HG02885 (cell line): Measurements from ENCODE around the gene KRTAP5-7.
"Not testable (repeated sequence)": the region's sequence is repeated elsewhere in the genome, so short reads cannot be mapped to it uniquely, and the experiment has no call there.

Experiments used
- ATAC-seq: cut with Tn5 transposase; IDR thresholded peaks from one replicate; pipeline ENCODE4 v1.9.1; 2021; ENCODE audit warnings: mild to moderate bottlenecking; ENCODE audit not compliant: unreplicated experiment, poor library complexity

KRTAP5-7 gene

GRCh38 chr11:71526796-71527575, at the start of gene KRTAP5-7:
KRTAP5-7 (plus strand) TSS chr11:71527267; CDS start chr11:71527301, 34 bp downstream.
- not testable (repeated sequence) for ATAC-seq

GRCh38 chr11:71477641-71478527, 49.2 kb upstream of the KRTAP5-7 start:
- no peak for ATAC-seq

GRCh38 chr11:71478528-71478840, 48.6 kb upstream of the KRTAP5-7 start:
- no peak for ATAC-seq

GRCh38 chr11:71481101-71481960, 45.7 kb upstream of the KRTAP5-7 start:
- no peak for ATAC-seq

GRCh38 chr11:71482216-71482615, 44.9 kb upstream of the KRTAP5-7 start:
- no peak for ATAC-seq

GRCh38 chr11:71482746-71483364, 44.2 kb upstream of the KRTAP5-7 start:
- ATAC-seq, result no peak

- ATAC-seq, result no peak
These were observed 43.4 kb upstream of the KRTAP5-7 start for GRCh38 chr11:71483692-71484091.

GRCh38 chr11:71484248-71485062, 42.6 kb upstream of the KRTAP5-7 start:
- ATAC-seq, result no peak

GRCh38 chr11:71485063-71485399, 42.0 kb upstream of the KRTAP5-7 start:
- ATAC-seq, result no peak

GRCh38 chr11:71485466-71485865, 41.6 kb upstream of the KRTAP5-7 start:
- ATAC-seq, result no peak

- ATAC-seq, result no peak
These were observed 40.7 kb upstream of the KRTAP5-7 start for GRCh38 chr11:71486320-71486719.

GRCh38 chr11:71488681-71489270, 38.3 kb upstream of the KRTAP5-7 start:
- ATAC-seq, result no peak

GRCh38 chr11:71489311-71490043, 37.6 kb upstream of the KRTAP5-7 start:
- no peak for ATAC-seq

GRCh38 chr11:71490044-71490730, 36.9 kb upstream of the KRTAP5-7 start:
- no peak for ATAC-seq

GRCh38 chr11:71490731-71491390, 36.2 kb upstream of the KRTAP5-7 start:
- ATAC-seq, result no peak

- no peak for ATAC-seq
These were observed 35.5 kb upstream of the KRTAP5-7 start for GRCh38 chr11:71491531-71491930.

- no peak for ATAC-seq
These were observed 35.1 kb upstream of the KRTAP5-7 start for GRCh38 chr11:71491940-71492339.
